Fibroblast of the aortic adventitia (primary cell): ENCODE measurements around the gene STPG2. TPM values are rescaled to one million over a fixed set of nuclear protein-coding genes. Genes with fewer than 3 reads are reported as not detected.

Experiments used
- DNase-seq: peaks from one replicate; pipeline ENCODE4 v3.0.0-alpha.2; 2010; ENCODE audit warnings: low read depth
- H3K4me3 ChIP-seq: 2 replicates; pipeline ENCODE4 v1.5.1; 2011; ENCODE audit warnings: low read depth, mild to moderate bottlenecking, control low read depth, low read length, moderate library complexity
- CTCF ChIP-seq: IDR thresholded peaks from 2 replicates; pipeline ENCODE4 v1.5.1; 2011; ENCODE audit warnings: mild to moderate bottlenecking, low read length, control low read depth, inconsistent platforms; ENCODE audit not compliant: insufficient read depth
- total RNA-seq: library from RNA; depleted of rRNA; stranded (reverse); fragments of >200 nt; gene quantifications from 2 replicates; pipeline ENCODE4 v1.2.3, GENCODE V29; 2012; ENCODE audit warnings: low replicate concordance

Gene STPG2
- total RNA-seq, 1 donor, result 0.18 TPM

- TF ChIP-seq CTCF, result no peak
- DNase-seq, result no peak
- H3K4me3 ChIP-seq, result no peak overlapping the region
Observed at GRCh38 chr4:97867557-97868091, 275.7 kb downstream of the STPG2 start.

GRCh38 chr4:97866821-97867556 lies 276.3 kb downstream of the STPG2 start:
- no peak overlapping the region for H3K4me3 ChIP-seq
- no peak for DNase-seq
- TF ChIP-seq CTCF, result no peak

GRCh38 chr4:97851115-97851514 lies 292.2 kb downstream of the STPG2 start:
- no peak for TF ChIP-seq CTCF
- H3K4me3 ChIP-seq, result no peak overlapping the region
- DNase-seq, result no peak

- DNase-seq, result no peak
- TF ChIP-seq CTCF, result no peak
- H3K4me3 ChIP-seq, result no peak overlapping the region
Observed at GRCh38 chr4:97845758-97846157, 297.5 kb downstream of the STPG2 start.

- no peak for DNase-seq
- no peak for TF ChIP-seq CTCF
- no peak overlapping the region for H3K4me3 ChIP-seq
Observed at GRCh38 chr4:97841512-97841911, 301.8 kb downstream of the STPG2 start.

GRCh38 chr4:97836662-97837061 lies 306.6 kb downstream of the STPG2 start:
- no peak overlapping the region for H3K4me3 ChIP-seq
- no peak for TF ChIP-seq CTCF
- no peak for DNase-seq
